SK-N-SH (cell line): ENCODE data around the gene BBOX1. TPM values are rescaled to one million over a fixed set of nuclear protein-coding genes. Genes with fewer than 3 reads are reported as not detected.

ENCODE experiments used
- CTCF ChIA-PET: fragments of 300-600, 350-600 bp; formaldehyde crosslinking; extraction: SDS; loops from one replicate; lab custom pipeline; 2021; lab: Yijun Ruan, JAX
- POLR2A ChIA-PET: fragments of 350-600 bp; sonication (Branson Sonifier 250); formaldehyde crosslinking; extraction: SDS; loops from one replicate; lab custom pipeline; 2020; ENCODE audit warnings: antibody characterized with exemption, inconsistent platforms; lab: Yijun Ruan, JAX
- DNase-seq: peaks from one replicate; pipeline ENCODE4 v3.0.0; 2012
- H2AFZ ChIP-seq: fragments of 200-600 bp; sonication (generic); 2 replicates; pipeline ENCODE4 v1.8.1; 2016; ENCODE audit warnings: antibody characterized with exemption, mild to moderate bottlenecking, low read depth
- H3F3A ChIP-seq: fragments of 200-600 bp; sonication (generic); replicated peaks from 2 replicates; pipeline ENCODE3; 2016; ENCODE audit warnings: antibody characterized with exemption, mild to moderate bottlenecking; ENCODE audit not compliant: insufficient read depth
- H3K27ac ChIP-seq, 2 experiments: fragments of 200-500 bp in 1 of 2; fragments of 200-600 bp in 1 of 2; sonication (Bioruptor generic) in 1 of 2; sonication (generic), shearing (Covaris generic) in 1 of 2; 2 replicates each; pipeline versions ENCODE4 v1.5.1 to v1.6.1; 2014 to 2016; ENCODE audit warnings: low read depth in 2 of 2, inconsistent platforms in 1 of 2, low read length in 1 of 2, mild to moderate bottlenecking in 1 of 2, mixed read lengths in 1 of 2
- H3K27me3 ChIP-seq: fragments of 200-600 bp; sonication (generic), shearing (Covaris generic); 2 replicates; pipeline ENCODE4 v1.6.1; 2016; ENCODE audit warnings: mixed run types; ENCODE audit not compliant: insufficient read depth
- H3K36me3 ChIP-seq, 2 experiments: fragments of 200-500 bp in 1 of 2; fragments of 200-600 bp in 1 of 2; sonication (Bioruptor generic) in 1 of 2; sonication (generic) in 1 of 2; replicated peaks in 1 of 2; 2 replicates each; pipeline versions ENCODE3 to v1.5.1; 2014 to 2016; ENCODE audit warnings: low read length in 1 of 2, mild to moderate bottlenecking in 1 of 2; ENCODE audit not compliant: insufficient read depth in 2 of 2, control insufficient read depth in 1 of 2
- H3K4me1 ChIP-seq, 2 experiments: fragments of 200-500 bp in 1 of 2; fragments of 200-600 bp in 1 of 2; sonication (Bioruptor generic) in 1 of 2; sonication (generic), shearing (Covaris generic) in 1 of 2; 2 replicates each; pipeline versions ENCODE4 v1.5.1 to v1.6.1; 2014 to 2016; ENCODE audit warnings: low read depth in 1 of 2, low read length in 1 of 2, mixed run types in 1 of 2; ENCODE audit not compliant: insufficient read depth in 2 of 2, control insufficient read depth in 1 of 2
- H3K4me2 ChIP-seq: fragments of 200-600 bp; sonication (generic), shearing (Covaris generic); 2 replicates; pipeline ENCODE4 v1.6.1; 2017; ENCODE audit warnings: mixed run types
- H3K4me3 ChIP-seq, 2 experiments: fragments of 200-500 bp in 1 of 2; fragments of 200-600 bp in 1 of 2; sonication (Bioruptor generic) in 1 of 2; sonication (generic), shearing (Covaris generic) in 1 of 2; 2 replicates each; pipeline versions ENCODE4 v1.5.1 to v1.8.1; 2014 to 2016; ENCODE audit warnings: low read depth in 2 of 2, inconsistent platforms in 1 of 2, low read length in 1 of 2, mild to moderate bottlenecking in 1 of 2, mixed read lengths in 1 of 2, moderate library complexity in 1 of 2
- H3K79me2 ChIP-seq: fragments of 200-600 bp; sonication (generic); 2 replicates; pipeline ENCODE4 v1.8.1; 2017; ENCODE audit warnings: mild to moderate bottlenecking; ENCODE audit not compliant: insufficient read depth
- H3K9ac ChIP-seq: fragments of 200-600 bp; sonication (generic); 2 replicates; pipeline ENCODE4 v1.6.1; 2017; ENCODE audit warnings: mixed run types
- H3K9me2 ChIP-seq: fragments of 200-600 bp; sonication (generic); 2 replicates; pipeline ENCODE4 v1.6.1; 2017; ENCODE audit warnings: mixed run types
- H3K9me3 ChIP-seq: fragments of 200-600 bp; sonication (generic); 2 replicates; pipeline ENCODE4 v1.6.1; 2017; ENCODE audit warnings: mixed run types, mild to moderate bottlenecking, moderate library complexity
- H4K20me1 ChIP-seq: fragments of 200-600 bp; sonication (generic); 2 replicates; pipeline ENCODE4 v1.6.1; 2017; ENCODE audit warnings: mild to moderate bottlenecking, mixed run types; ENCODE audit not compliant: insufficient read depth
- ELF1 ChIP-seq: IDR thresholded peaks from 2 replicates; pipeline ENCODE4 v1.4.0; 2012
- EP300 ChIP-seq, 2 experiments: IDR thresholded peaks; 2 replicates each; pipeline versions ENCODE4 v1.4.0 to v1.6.1; 2012; ENCODE audit warnings: borderline replicate concordance in 1 of 2, low read depth in 1 of 2, low read length in 1 of 2
- FOSL2 ChIP-seq: IDR thresholded peaks from 2 replicates; pipeline ENCODE4 v1.4.0; 2012; ENCODE audit warnings: low read depth, mild to moderate bottlenecking, moderate library complexity, borderline replicate concordance
- MXI1 ChIP-seq: IDR thresholded peaks from 2 replicates; pipeline ENCODE4 v1.6.1; 2012; ENCODE audit warnings: mild to moderate bottlenecking, low read depth, low read length, improper control_type of control experiment
- NRF1 ChIP-seq: IDR thresholded peaks from 2 replicates; pipeline ENCODE4 v1.6.1; 2012; ENCODE audit warnings: low read depth, mild to moderate bottlenecking, low read length
- SIN3A ChIP-seq: IDR thresholded peaks from 2 replicates; pipeline ENCODE4 v1.6.1; 2012; ENCODE audit warnings: low read depth, mild to moderate bottlenecking, low read length, moderate library complexity, borderline replicate concordance
- TCF12 ChIP-seq: IDR thresholded peaks from 2 replicates; pipeline ENCODE4 v1.4.0; 2012
- TEAD4 ChIP-seq: IDR thresholded peaks from 2 replicates; pipeline ENCODE4 v1.4.0; 2012; ENCODE audit warnings: mild to moderate bottlenecking, borderline replicate concordance; ENCODE audit not compliant: insufficient read depth
- YY1 ChIP-seq: IDR thresholded peaks from 2 replicates; pipeline ENCODE4 v1.4.0; 2012; ENCODE audit warnings: low read depth, mild to moderate bottlenecking
- ZBTB33 ChIP-seq: IDR thresholded peaks from 2 replicates; pipeline ENCODE4 v1.4.0; 2012; ENCODE audit warnings: low read depth, borderline replicate concordance
- WGBS: methylation state at CpG from one replicate; pipeline ENCODE4 v1.1.6; 2017; ENCODE audit warnings: low lambda C conversion rate; 5-methylcytosine and 5-hydroxymethylcytosine counted together
- polyA plus RNA-seq, 3 experiments: library from polyadenylated mRNA; depleted of rRNA; stranded (reverse); fragments of >200 nt; gene quantifications; 2 replicates each; pipeline ENCODE4 v1.2.3, GENCODE V29; 2012
- TF ChIP-seq, protein P1 (sequence below): IDR thresholded peaks from 2 replicates; pipeline ENCODE4; 2012

BBOX1 gene
- polyA plus RNA-seq (2012; rRNA removed): 0.02 TPM in 1 of 2 replicates, not detected in the other
- polyA plus RNA-seq (2012; cell fraction: cytosol; rRNA removed): 0.01 and 0.05 TPM in 2 replicates
- polyA plus RNA-seq (2012; cell fraction: nucleus; rRNA removed): 0.07 TPM in 1 of 2 replicates, not detected in the other

- WGBS: 53% methylated on average over 4 of the region's 4 CpGs
- Histone ChIP-seq H3K36me3 (no peaks in the 10 kb centered on the region), H3K4me3 (no peak within 1 kb of the TSS), H4K20me1 (no peaks in the 10 kb centered on the region), H3K79me2 (no peaks in the 10 kb centered on the region), H2AFZ (0 out of 2 replicates have a peak within 1 kb of the TSS, but pooled peaks have one; percentile 22), H3K27me3 (no peaks in the 10 kb centered on the region), H3K9ac (no peak within 1 kb of the TSS), H3K9me2 (no peaks in the 10 kb centered on the region), H3K4me2 (no peak within 1 kb of the TSS), H3K27ac (no peak within 1 kb of the TSS), H3F3A (no peaks in the 10 kb centered on the region), H3K9me3 (no peaks in the 10 kb centered on the region), H3K4me1 (peaks cover 0 to 11% of the 10 kb centered on the region in 2 experiments; a peak in 1 of 4 replicates)
- POLR2A ChIA-PET: no interaction called here
- CTCF ChIA-PET: no interaction called here
- TF ChIP-seq NRF1: no peak
- TF ChIP-seq, protein P1, sequence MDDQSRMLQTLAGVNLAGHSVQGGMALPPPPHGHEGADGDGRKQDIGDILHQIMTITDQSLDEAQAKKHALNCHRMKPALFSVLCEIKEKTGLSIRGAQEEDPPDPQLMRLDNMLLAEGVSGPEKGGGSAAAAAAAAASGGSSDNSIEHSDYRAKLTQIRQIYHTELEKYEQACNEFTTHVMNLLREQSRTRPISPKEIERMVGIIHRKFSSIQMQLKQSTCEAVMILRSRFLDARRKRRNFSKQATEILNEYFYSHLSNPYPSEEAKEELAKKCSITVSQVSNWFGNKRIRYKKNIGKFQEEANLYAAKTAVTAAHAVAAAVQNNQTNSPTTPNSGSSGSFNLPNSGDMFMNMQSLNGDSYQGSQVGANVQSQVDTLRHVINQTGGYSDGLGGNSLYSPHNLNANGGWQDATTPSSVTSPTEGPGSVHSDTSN: no peak
- TF ChIP-seq SIN3A: no peak
- TF ChIP-seq EP300 (IDR thresholded peaks at IDR 0.05; ENCODE audit: borderline replicate concordance in 1 of 2, low read depth in 1 of 2, low read length in 1 of 2): no peak
- TF ChIP-seq TCF12: no peak
- no peak for TF ChIP-seq ZBTB33
- no peak for TF ChIP-seq TEAD4
- no peak for TF ChIP-seq ELF1
- TF ChIP-seq MXI1: no peak
- DNase-seq: peak; percentile 9
These were observed at the start of gene BBOX1 for GRCh38 chr11:27040302-27041115. Gene BBOX1 (plus strand): TSS chr11:27040815. CDS start chr11:27055431, 14,616 bp downstream.

DNA sequence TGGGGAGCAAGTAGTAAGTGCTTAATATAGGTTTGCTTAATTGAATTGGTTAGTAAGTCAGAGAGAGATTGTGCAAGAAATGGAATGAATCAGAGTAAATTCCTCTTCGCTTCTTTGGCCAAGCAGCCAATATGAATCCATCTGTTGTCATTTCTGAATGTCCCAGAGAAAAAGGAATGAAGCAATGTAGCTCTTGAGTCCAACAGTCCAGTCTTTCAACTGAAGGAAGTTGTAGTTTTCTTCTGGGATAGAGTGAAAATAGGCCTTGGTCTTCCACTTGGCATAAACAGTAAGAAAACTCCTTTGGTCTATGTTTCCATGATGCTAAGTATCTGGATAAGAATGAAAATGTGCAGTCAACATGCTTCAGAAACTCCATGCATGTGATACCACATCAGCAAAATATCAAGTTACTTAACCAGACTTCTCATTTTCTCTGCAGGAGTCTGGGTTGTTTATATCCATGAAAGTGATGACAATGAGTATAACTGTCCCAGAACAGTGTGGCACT lies 48.5 kb upstream of the BBOX1 start:
- H4K20me1 ChIP-seq: no peaks in the 10 kb centered on the region
- peak overlapping the region; percentile 4; the same call in 1 of the 2 replicates for H2AFZ ChIP-seq
- ChIA-PET CTCF (no interaction called here), POLR2A (no interaction called here)
- H3K9me3 ChIP-seq: no peaks in the 10 kb centered on the region
- no peaks in the 10 kb centered on the region for H3K27me3 ChIP-seq
- 19% methylated on average over 1 of the region's 1 CpG for WGBS
- peak overlapping the region; percentile 0; the same call in 1 of the 2 replicates for H3K4me2 ChIP-seq
- H3F3A ChIP-seq: peaks cover 13% of the 10 kb centered on the region
- H3K4me1 ChIP-seq: peaks cover 0 to 13% of the 10 kb centered on the region in 2 experiments; a peak in 1 of 4 replicates
- H3K36me3 ChIP-seq: no peaks in the 10 kb centered on the region
- DNase-seq: no peak
- TF ChIP-seq TCF12: peak; percentile 35
- 0 out of 4 replicates have a peak, but pooled peaks of 1 of the 2 experiments have one; percentile 13 for TF ChIP-seq EP300 (IDR thresholded peaks at IDR 0.05; ENCODE audit: borderline replicate concordance in 1 of 2, low read depth in 1 of 2, low read length in 1 of 2)
- TF ChIP-seq YY1: no peak
- no peak for TF ChIP-seq ELF1
- TF ChIP-seq FOSL2: peak; percentile 35; the same call in 1 of the 2 replicates
- H3K9me2 ChIP-seq: no peaks in the 10 kb centered on the region
- no peaks in the 10 kb centered on the region for H3K79me2 ChIP-seq
- H3K9ac ChIP-seq: no peak overlapping the region
- H3K27ac ChIP-seq: peak overlapping the region; percentile 28 to 53; a peak in 3 of 4 replicates
- H3K4me3 ChIP-seq: no peak overlapping the region
